Colonic mucosa (tissue), 4 donors: ENCODE results near the gene TNFRSF1B. TPM values are rescaled to one million over a fixed set of nuclear protein-coding genes. Genes with fewer than 3 reads are reported as not detected.

Experiments
- DNase-seq: peaks from one replicate; pipeline ENCODE4 v3.0.0-alpha.2; 2020
- H3K27ac ChIP-seq: fragments of 200-600 bp; one replicate; pipeline ENCODE4 v1.8.0; 2021
- H3K27me3 ChIP-seq: fragments of 200-600 bp; one replicate; pipeline ENCODE4 v1.8.0; 2021
- H3K36me3 ChIP-seq: fragments of 200-600 bp; one replicate; pipeline ENCODE4 v1.8.0; 2021
- H3K4me1 ChIP-seq: fragments of 200-600 bp; one replicate; pipeline ENCODE4 v1.8.0; 2021; ENCODE audit warnings: mild to moderate bottlenecking
- H3K4me3 ChIP-seq: fragments of 200-600 bp; one replicate; pipeline ENCODE4 v1.8.0; 2021
- H3K9ac ChIP-seq, 2 donors: one replicate each; pipeline ENCODE4 v1.7.0; 2013; ENCODE audit warnings: control low read depth in 2 of 2, low read depth in 2 of 2, low read length in 2 of 2
- H3K9me3 ChIP-seq: fragments of 200-600 bp; one replicate; pipeline ENCODE4 v1.8.0; 2021
- intact Hi-C: fragments of 100-400 bp; cut with DNase I; formaldehyde crosslinking; loops from one replicate; pipeline ENCODE4 v1.14.1; 2022
- total RNA-seq, 2 donors: library from RNA; stranded (reverse); fragmentation: NEBNext Ultra II Directional in 1 of 2; extraction: Animal tissue kit (Norgen Biotek cat#: 25700) in 1 of 2; gene quantifications; one replicate each; pipeline ENCODE4 v1.2.1, GENCODE V29; 2021
- TF ChIP-seq, protein P1 (sequence below): fragments of 200-600 bp; IDR thresholded peaks from one replicate; pipeline ENCODE4 v1.8.0; 2022; ENCODE audit warnings: antibody characterized with exemption, mild to moderate bottlenecking
- donor health status: healthy.
- donor health status: DM: no; HTN: no; CAD: no.
- donor health status: DM: no; HTN: no; CAD: no.

TNFRSF1B gene
- total RNA-seq, 2 donors from 2014 or later = 27.2 to 28.1 TPM

DNA sequence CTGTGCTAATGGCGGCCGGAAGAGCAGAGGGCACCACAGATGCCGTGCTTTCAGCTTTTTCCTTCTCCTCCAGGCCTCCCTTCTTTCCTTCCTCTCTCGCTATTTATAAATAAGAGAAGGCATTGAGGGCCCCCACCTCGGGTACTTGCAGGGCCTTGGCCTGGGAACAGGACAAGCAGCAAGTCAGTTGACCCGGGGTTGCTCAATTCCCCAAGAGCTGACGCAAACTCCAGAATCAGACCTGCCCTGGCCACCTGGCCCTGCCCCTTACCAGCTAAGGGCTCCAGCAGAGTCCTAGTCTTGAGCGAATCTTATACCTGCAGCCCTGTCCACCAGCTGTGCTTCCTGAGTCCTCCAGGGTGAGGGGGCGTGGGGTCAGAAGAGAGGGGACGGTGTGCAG is 13.5 kb downstream of the TNFRSF1B start:
- TF ChIP-seq, protein P1, sequence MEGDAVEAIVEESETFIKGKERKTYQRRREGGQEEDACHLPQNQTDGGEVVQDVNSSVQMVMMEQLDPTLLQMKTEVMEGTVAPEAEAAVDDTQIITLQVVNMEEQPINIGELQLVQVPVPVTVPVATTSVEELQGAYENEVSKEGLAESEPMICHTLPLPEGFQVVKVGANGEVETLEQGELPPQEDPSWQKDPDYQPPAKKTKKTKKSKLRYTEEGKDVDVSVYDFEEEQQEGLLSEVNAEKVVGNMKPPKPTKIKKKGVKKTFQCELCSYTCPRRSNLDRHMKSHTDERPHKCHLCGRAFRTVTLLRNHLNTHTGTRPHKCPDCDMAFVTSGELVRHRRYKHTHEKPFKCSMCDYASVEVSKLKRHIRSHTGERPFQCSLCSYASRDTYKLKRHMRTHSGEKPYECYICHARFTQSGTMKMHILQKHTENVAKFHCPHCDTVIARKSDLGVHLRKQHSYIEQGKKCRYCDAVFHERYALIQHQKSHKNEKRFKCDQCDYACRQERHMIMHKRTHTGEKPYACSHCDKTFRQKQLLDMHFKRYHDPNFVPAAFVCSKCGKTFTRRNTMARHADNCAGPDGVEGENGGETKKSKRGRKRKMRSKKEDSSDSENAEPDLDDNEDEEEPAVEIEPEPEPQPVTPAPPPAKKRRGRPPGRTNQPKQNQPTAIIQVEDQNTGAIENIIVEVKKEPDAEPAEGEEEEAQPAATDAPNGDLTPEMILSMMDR = no peak
- Histone ChIP-seq H3K27ac (peak overlapping the region; percentile 49), H3K36me3 (no peaks in the 10 kb centered on the region), H3K4me3 (no peak overlapping the region), H3K4me1 (peaks cover 3% of the 10 kb centered on the region), H3K9me3 (no peaks in the 10 kb centered on the region), H3K27me3 (no peaks in the 10 kb centered on the region), H3K9ac (no peak overlapping the region)
- intact Hi-C loops = no loop called here
- DNase-seq = peak; percentile 50

DNA sequence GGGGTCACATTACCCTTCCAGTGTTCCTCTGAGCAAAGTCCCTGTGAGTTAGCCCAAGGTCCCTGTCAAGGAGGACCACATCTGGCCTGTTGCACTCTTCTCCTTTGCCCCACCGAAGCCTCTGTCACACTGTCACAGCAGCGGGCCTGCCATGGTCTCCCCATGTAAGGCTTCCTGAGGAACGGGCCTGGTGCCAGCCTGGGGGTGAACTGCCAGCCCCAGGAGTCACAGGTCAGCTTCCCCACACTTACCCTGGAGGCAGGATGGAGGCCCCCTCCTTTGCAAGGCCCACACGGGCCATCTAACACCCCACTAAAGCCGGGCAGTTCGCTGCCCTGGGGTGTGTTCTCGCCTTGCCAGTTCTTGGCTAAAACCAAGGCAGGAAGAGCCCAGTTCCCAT is 14.1 kb downstream of the TNFRSF1B start:
- TF ChIP-seq, protein P1 = no peak
- peak overlapping the region; percentile 49 for H3K27ac ChIP-seq
- no peaks in the 10 kb centered on the region for H3K27me3 ChIP-seq
- peaks cover 5% of the 10 kb centered on the region for H3K4me1 ChIP-seq
- no peaks in the 10 kb centered on the region for H3K9me3 ChIP-seq
- no peaks in the 10 kb centered on the region for H3K36me3 ChIP-seq
- no peak overlapping the region for H3K4me3 ChIP-seq
- DNase-seq = no peak
- intact Hi-C loops = no loop called here
- no peak overlapping the region for H3K9ac ChIP-seq

DNA sequence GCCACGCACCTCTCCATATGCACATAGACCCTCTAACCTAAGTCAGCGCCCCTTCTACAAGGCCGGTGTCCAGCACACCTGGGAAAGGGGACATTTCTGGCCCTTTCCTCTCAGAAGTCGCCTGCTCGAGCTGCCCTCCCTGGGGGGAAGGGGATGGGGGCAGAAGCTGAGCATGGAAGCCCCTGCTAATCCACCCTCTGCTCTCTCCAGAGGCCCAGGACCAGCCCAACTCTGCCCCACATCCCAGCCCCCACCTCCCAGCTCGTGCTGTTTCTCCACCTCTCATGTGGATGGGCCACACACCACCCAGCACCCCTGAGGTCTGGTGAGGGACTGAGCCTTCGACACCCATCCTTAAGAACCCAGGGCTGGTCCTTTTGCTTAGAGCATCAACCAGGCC is 14.8 kb downstream of the TNFRSF1B start:
- Histone ChIP-seq H3K9me3 (no peaks in the 10 kb centered on the region), H3K9ac (no peak overlapping the region), H3K4me3 (no peak overlapping the region), H3K27me3 (no peaks in the 10 kb centered on the region), H3K4me1 (peaks cover 7% of the 10 kb centered on the region), H3K36me3 (no peaks in the 10 kb centered on the region), H3K27ac (no peak overlapping the region)
- DNase-seq = no peak
- intact Hi-C loops = no loop called here
- TF ChIP-seq, protein P1 = no peak

DNA sequence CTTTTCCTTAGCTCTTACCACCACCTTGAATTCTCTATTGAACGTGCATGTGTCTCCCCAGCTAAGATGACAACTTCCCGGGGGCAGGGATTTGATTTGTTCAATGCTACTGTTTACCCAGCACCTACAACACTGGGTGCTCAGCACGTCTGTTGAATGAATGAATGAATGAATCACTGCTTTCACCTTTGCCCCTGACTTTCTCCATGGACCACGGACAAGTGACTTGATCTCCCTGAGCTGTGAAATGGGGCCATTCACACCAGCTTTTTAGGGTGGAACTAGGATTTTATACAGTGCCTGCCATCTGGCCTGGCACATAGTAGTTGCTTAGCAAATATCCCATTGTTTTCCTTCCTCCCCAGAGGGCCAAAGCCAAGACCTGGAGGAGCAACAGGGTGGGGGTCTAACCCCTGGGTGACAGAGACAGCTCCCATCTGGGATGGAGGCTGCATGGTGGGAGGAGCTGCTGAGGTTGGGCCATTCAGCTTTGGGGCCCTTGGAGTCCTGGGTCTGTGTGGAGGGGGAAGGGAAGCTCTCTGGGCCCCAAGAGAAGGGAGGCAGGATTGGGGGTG is 15.7 kb downstream of the TNFRSF1B start:
- H3K27ac ChIP-seq = peak overlapping the region; percentile 36

DNA sequence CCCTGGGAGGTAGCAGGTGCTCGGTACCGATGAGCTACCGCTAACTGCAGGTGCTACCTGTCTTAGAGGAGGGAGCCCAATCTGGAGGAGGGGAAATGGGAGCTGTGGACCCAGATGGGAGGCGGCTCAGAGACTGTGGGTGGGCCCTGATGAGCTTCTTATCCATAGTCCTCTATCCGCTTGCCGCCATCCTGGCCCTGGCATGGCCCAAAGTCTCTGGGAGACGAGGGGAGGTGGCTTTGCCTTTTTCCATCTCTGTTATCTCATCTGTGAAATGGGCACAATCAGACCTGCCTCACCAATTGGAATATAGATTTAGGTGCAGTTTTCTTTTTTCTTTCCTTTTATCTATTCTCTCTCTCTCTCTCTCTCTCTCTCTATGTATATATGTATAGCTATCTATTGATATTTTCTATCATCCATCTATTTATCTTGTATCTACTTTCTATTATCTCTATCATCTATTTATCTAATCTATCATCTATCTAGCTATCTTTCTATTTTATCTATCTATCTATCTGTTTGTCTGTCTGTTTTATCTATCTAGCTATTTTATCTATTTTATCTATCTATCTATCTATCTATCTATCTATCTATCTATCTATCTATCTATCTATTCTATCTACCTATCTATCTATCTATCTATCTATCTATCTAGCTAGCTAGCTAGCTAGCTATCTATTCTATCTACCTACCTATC is 16.5 kb downstream of the TNFRSF1B start:
- Histone ChIP-seq H3K4me1 (peaks cover 7% of the 10 kb centered on the region), H3K27me3 (no peaks in the 10 kb centered on the region), H3K4me3 (no peak overlapping the region), H3K36me3 (no peaks in the 10 kb centered on the region), H3K9me3 (no peaks in the 10 kb centered on the region), H3K27ac (peak overlapping the region; percentile 36), H3K9ac (no peak overlapping the region)
- intact Hi-C loops = no loop called here
- no peak for DNase-seq
- TF ChIP-seq, protein P1 = no peak

More for the DNA sequence above, 15.7 kb downstream of the TNFRSF1B start:
- Histone ChIP-seq H3K9ac (no peak overlapping the region), H3K9me3 (no peaks in the 10 kb centered on the region), H3K4me3 (no peak overlapping the region), H3K4me1 (peaks cover 7% of the 10 kb centered on the region), H3K36me3 (no peaks in the 10 kb centered on the region), H3K27me3 (no peaks in the 10 kb centered on the region)
- intact Hi-C loops = no loop called here
- TF ChIP-seq, protein P1 = no peak
- no peak for DNase-seq
